ENCODE data around the gene UBE2J1.

GRCh38 chr6:89353118-89353556 is 615 bp upstream of the UBE2J1 start:
- TF ChIP-seq SRSF9 (IDR thresholded peaks at IDR 0.05; ENCODE audit: borderline replicate concordance, low read depth, low read length) (no peak), KLF10 (CRISPR knock-in tag; IDR thresholded peaks at IDR 0.05) (no peak), CEBPB (tag; IDR thresholded peaks at IDR 0.05) (no peak; the same call in 1 of the 2 replicates), CTCF (IDR thresholded peaks at IDR 0.05 in 2 of 3, conservative IDR thresholded peaks at IDR 0.05 in 1 of 3; ENCODE audit: insufficient read depth in 2 of 3, low read depth in 1 of 3, low read length in 3 of 3) (no peak), POLR2AphosphoS5 (IDR thresholded peaks at IDR 0.05; ENCODE audit: control insufficient read depth, insufficient read depth, low read depth, low read length) (no peak), PBX2 (CRISPR knock-in tag; IDR thresholded peaks at IDR 0.05; ENCODE audit: low read depth) (no peak), PBX2 (tag; conservative IDR thresholded peaks at IDR 0.05; ENCODE audit: low read depth) (no peak), ZNF282 (CRISPR knock-in tag; IDR thresholded peaks at IDR 0.05) (no peak), SIRT6 (IDR thresholded peaks at IDR 0.05; ENCODE audit: low read depth, low read length) (no peak)
